ENCODE results near the gene FAM53B.
"Not testable (repeated sequence)": the region's sequence is repeated elsewhere in the genome, so short reads cannot be mapped to it uniquely, and the experiment has no call there.

- TF ChIP-seq CTCF (conservative IDR thresholded peaks at IDR 0.05; ENCODE audit: low read depth, low read length); EZH2 (IDR thresholded peaks at IDR 0.05; ENCODE audit: borderline replicate concordance, low read depth, low read length, poor library complexity, severe bottlenecking): not testable (repeated sequence)
These were observed 38.7 kb upstream of the FAM53B start for GRCh38 chr10:124782900-124783299.

Measured in A673 (cell line).